HCT116 (cell line): ENCODE results near the gene SMYD4. TPM values are rescaled to one million over a fixed set of nuclear protein-coding genes. Genes with fewer than 3 reads are reported as not detected.
A peak's percentile ranks its signal among the peaks of the same experiment; 100 is the strongest.

ENCODE experiments used
- ATAC-seq: fragments of 200-7000 bp; cut with Tn5 transposase; 2 replicates; pipeline ENCODE4 v1.9.1; 2020; ENCODE audit warnings: mild to moderate bottlenecking, moderate library complexity
- BruUV-seq: library from RNA; stranded (reverse); fragments of 400-500 nt; replicated peaks from 2 replicates; lab custom pipeline; 2021; lab: Mats Ljungman, UMichigan
- CTCF ChIA-PET: fragments of 300-600 bp; sonication (Branson Sonifier 250); formaldehyde crosslinking; loops from one replicate; lab custom pipeline; 2021; ENCODE audit warnings: antibody characterized with exemption; lab: Charles Lee
- POLR2A ChIA-PET: fragments of 300-600, 350-600 bp; sonication (Branson Sonifier 250); formaldehyde crosslinking; loops from one replicate; lab custom pipeline; 2021; ENCODE audit warnings: antibody characterized with exemption; lab: Charles Lee
- RAD21 ChIA-PET, 2 experiments: fragments of 300-600 bp; sonication (Branson Sonifier 250); formaldehyde crosslinking; loops; one replicate each; lab custom pipeline; 2023; ENCODE audit warnings: low total read pairs in 2 of 2; ENCODE audit not compliant: uncharacterized antibody in 2 of 2, unreplicated experiment in 2 of 2, low non-redundant PET in 1 of 2; lab: Charles Lee
- DNase-seq: peaks from one replicate; pipeline ENCODE4 v3.0.0-alpha.2; 2010; ENCODE audit warnings: low read depth, low spot score
- H2AFZ ChIP-seq: fragments of 200-600 bp; shearing (Covaris generic), sonication (generic); 2 replicates; pipeline ENCODE4 v1.6.1; 2017; ENCODE audit warnings: low read depth, mixed run types, mixed read lengths, antibody characterized with exemption, low read length; ENCODE audit not compliant: poor library complexity, severe bottlenecking
- H3K27ac ChIP-seq: 2 replicates; pipeline ENCODE4 v1.5.1; 2012; ENCODE audit warnings: low read depth, low read length
- H3K27me3 ChIP-seq: fragments of 200-600 bp; sonication (generic); 2 replicates; pipeline ENCODE4 v1.6.1; 2016; ENCODE audit warnings: mixed run types, low read length, mixed read lengths; ENCODE audit not compliant: insufficient read depth
- H3K36me3 ChIP-seq, 2 experiments: fragments of 200-500 bp in 1 of 2; fragments of 200-600 bp in 1 of 2; sonication (Bioruptor generic) in 1 of 2; sonication (generic) in 1 of 2; 2 replicates each; pipeline versions ENCODE4 v1.5.1 to v1.6.1; 2014 to 2016; ENCODE audit warnings: low read length in 2 of 2, inconsistent platforms in 1 of 2, mixed read lengths in 1 of 2, mixed run types in 1 of 2; ENCODE audit not compliant: insufficient read depth in 2 of 2, control insufficient read depth in 1 of 2
- H3K4me1 ChIP-seq, 2 experiments: fragments of 200-600 bp in 1 of 2; sonication (generic) in 1 of 2; 2 replicates each; pipeline versions ENCODE4 v1.5.1 to v1.6.1; 2012 to 2017; ENCODE audit warnings: low read length in 2 of 2, inconsistent platforms in 1 of 2, mild to moderate bottlenecking in 1 of 2, mixed read lengths in 1 of 2, mixed run types in 1 of 2, moderate library complexity in 1 of 2; ENCODE audit not compliant: insufficient read depth in 2 of 2, control insufficient read depth in 1 of 2
- H3K4me2 ChIP-seq: fragments of 200-600 bp; sonication (generic); 2 replicates; pipeline ENCODE4 v1.6.1; 2017; ENCODE audit warnings: mixed run types, low read length, mixed read lengths
- H3K4me3 ChIP-seq, 2 experiments: fragments of 200-600 bp in 1 of 2; sonication (generic) in 1 of 2; replicated peaks in 1 of 2; 2 replicates each; pipeline ENCODE4 v1.5.1; 2011 to 2016; ENCODE audit warnings: low read length in 2 of 2, control low read depth in 1 of 2, low read depth in 1 of 2, mild to moderate bottlenecking in 1 of 2, mixed read lengths in 1 of 2, mixed run types in 1 of 2
- H3K79me2 ChIP-seq: fragments of 200-600 bp; sonication (generic); 2 replicates; pipeline ENCODE4 v1.6.1; 2017; ENCODE audit warnings: mild to moderate bottlenecking, mixed run types, low read length, moderate library complexity, mixed read lengths; ENCODE audit not compliant: insufficient read depth
- H3K9ac ChIP-seq: fragments of 200-600 bp; sonication (generic); 2 replicates; pipeline ENCODE4 v1.6.1; 2016; ENCODE audit warnings: low read length, mixed read lengths
- H3K9me2 ChIP-seq: fragments of 200-600 bp; sonication (generic), shearing (Covaris generic); 2 replicates; pipeline ENCODE4 v1.6.1; 2017; ENCODE audit warnings: mixed run types, mild to moderate bottlenecking, moderate library complexity; ENCODE audit not compliant: insufficient read depth
- H3K9me3 ChIP-seq, 2 experiments: fragments of 200-500 bp in 1 of 2; fragments of 200-600 bp in 1 of 2; sonication (Bioruptor generic) in 1 of 2; sonication (generic) in 1 of 2; 2 replicates each; pipeline ENCODE4 v1.6.1; 2014 to 2017; ENCODE audit warnings: low read length in 2 of 2, mixed read lengths in 2 of 2, inconsistent platforms in 1 of 2, low read depth in 1 of 2, mild to moderate bottlenecking in 1 of 2, mixed run types in 1 of 2, moderate library complexity in 1 of 2; ENCODE audit not compliant: control insufficient read depth in 1 of 2, insufficient read depth in 1 of 2
- H4K20me1 ChIP-seq: fragments of 200-600 bp; sonication (generic), shearing (Covaris generic); 2 replicates; pipeline ENCODE4 v1.6.1; 2017; ENCODE audit warnings: mixed run types, mild to moderate bottlenecking, moderate library complexity; ENCODE audit not compliant: insufficient read depth
- CTCF ChIP-seq, 3 experiments: fragments of 200-600 bp in 1 of 3; sonication (generic) in 1 of 3; IDR thresholded peaks in 2 of 3; conservative IDR thresholded peaks in 1 of 3; 2 replicates each; pipeline ENCODE4 v1.5.1; 2012 to 2017; ENCODE audit warnings: low read depth in 2 of 3, low read length in 2 of 3, antibody characterized with exemption in 1 of 3, borderline replicate concordance in 1 of 3, control low read depth in 1 of 3, mild to moderate bottlenecking in 1 of 3, mixed read lengths in 1 of 3, mixed run types in 1 of 3, moderate library complexity in 1 of 3; ENCODE audit not compliant: insufficient read depth in 1 of 3
- EZH2 ChIP-seq: fragments of 200-600 bp; sonication (generic); IDR thresholded peaks from 2 replicates; pipeline ENCODE4 v1.6.1; 2017; ENCODE audit warnings: antibody characterized with exemption, mixed run types
- JUND ChIP-seq: IDR thresholded peaks from 2 replicates; pipeline ENCODE4 v1.6.1; 2012
- MAX ChIP-seq: IDR thresholded peaks from 2 replicates; pipeline ENCODE4 v1.6.1; 2012
- TCF7L2 ChIP-seq: IDR thresholded peaks from 2 replicates; pipeline ENCODE4 v1.7.0; 2011; ENCODE audit warnings: borderline replicate concordance, inconsistent platforms; ENCODE audit not compliant: insufficient read depth, insufficient read length; ENCODE audit errors: extremely low read depth
- intact Hi-C: fragments of 100-400 bp; cut with micrococcal nuclease; formaldehyde crosslinking; loops from 2 replicates; pipeline ENCODE4 v1.10.0; 2022
- total RNA-seq: library from RNA; stranded (reverse); gene quantifications from one replicate; pipeline ENCODE4 v1.2.1, GENCODE V29; 2021; ENCODE audit not compliant: unreplicated experiment

SMYD4 gene
- total RNA-seq, 1 experiment from 2014 or later, result 16.9 TPM

GRCh38 chr17:1767358-1767757, 62.3 kb downstream of the SMYD4 start:
- TF ChIP-seq EZH2, result no peak
- TF ChIP-seq JUND, result no peak
- TF ChIP-seq MAX, result no peak
- peak in 2 of 3 experiments; percentile 38 to 44; a peak in 4 of 6 replicates for TF ChIP-seq CTCF (IDR thresholded peaks at IDR 0.05 in 2 of 3, conservative IDR thresholded peaks at IDR 0.05 in 1 of 3; ENCODE audit: borderline replicate concordance in 1 of 3, insufficient read depth in 1 of 3, low read depth in 2 of 3, low read length in 2 of 3)
- no peak for TF ChIP-seq TCF7L2
- ChIA-PET RAD21 (no interaction called here), CTCF (no interaction called here), POLR2A (no interaction called here)
- Histone ChIP-seq H3K9me2 (no peaks in the 10 kb centered on the region), H3K27ac (no peak overlapping the region), H4K20me1 (no peaks in the 10 kb centered on the region), H3K4me3 (no peak overlapping the region), H3K79me2 (no peaks in the 10 kb centered on the region), H2AFZ (no peak overlapping the region), H3K9ac (no peak overlapping the region), H3K9me3 (no peaks in the 10 kb centered on the region), H3K4me1 (peaks cover 0 to 8% of the 10 kb centered on the region in 2 experiments; a peak in 2 of 4 replicates), H3K27me3 (no peaks in the 10 kb centered on the region), H3K4me2 (no peak overlapping the region), H3K36me3 (no peaks in the 10 kb centered on the region)
- intact Hi-C loops, result loop anchor here (5.0 kb wide), 1 partner anchor 45 kb away; the partner anchor contains the start of gene WDR81
- peak; percentile 56 for ATAC-seq
- BruUV-seq, result no TSS peak
- DNase-seq, result no peak
